HepG2 (cell line): ENCODE measurements around the gene BAG5. TPM values are rescaled to one million over a fixed set of nuclear protein-coding genes. Genes with fewer than 3 reads are reported as not detected.

Experiments used
- ATAC-seq: fragments of 200-7000 bp; cut with Tn5 transposase; 3 replicates; pipeline ENCODE4 v1.9.1; 2020; ENCODE audit warnings: mild to moderate bottlenecking, moderate library complexity
- BruUV-seq: library from RNA; stranded (reverse); fragments of 400-500 nt; replicated peaks from 2 replicates; lab custom pipeline; 2021; lab: Mats Ljungman, UMichigan
- CTCF ChIA-PET: fragments of 300-600 bp; formaldehyde crosslinking; extraction: SDS; loops from one replicate; lab custom pipeline; 2021; ENCODE audit warnings: low total read pairs, inconsistent platforms, low intra/inter-chr PET ratio; lab: Yijun Ruan, JAX
- POLR2A ChIA-PET: fragments of 350-600 bp; sonication (Branson Sonifier 250); formaldehyde crosslinking; loops from one replicate; lab custom pipeline; 2020; ENCODE audit warnings: antibody characterized with exemption, inconsistent platforms; lab: Yijun Ruan, JAX
- DNase-seq: peaks from one replicate; pipeline ENCODE4 v3.0.0-alpha.2; 2015; ENCODE audit warnings: low spot score
- FAIRE-seq: peaks from 3 replicates; lab custom pipeline; 2011; peaks lifted over from hg19 to GRCh38; lab: Jason Lieb, UNC
- H2AFZ ChIP-seq: one replicate; pipeline ENCODE4 v1.6.1; 2011; ENCODE audit warnings: low read length, inconsistent platforms
- H3K27ac ChIP-seq: fragments of 300-600 bp; 3 replicates; pipeline ENCODE4 v1.8.0; 2011; ENCODE audit warnings: mixed run types, mild to moderate bottlenecking, mixed read lengths, low read length, inconsistent platforms; ENCODE audit not compliant: insufficient read depth; ENCODE audit errors: extremely low read length
- H3K27me3 ChIP-seq, 2 experiments: fragments of 200-600 bp in 1 of 2; 2 replicates in 1 of 2; 3 replicates in 1 of 2; pipeline versions ENCODE4 v1.6.0 to v1.8.0; 2011; ENCODE audit warnings: low read length in 2 of 2, mild to moderate bottlenecking in 2 of 2, moderate library complexity in 2 of 2, inconsistent platforms in 1 of 2; ENCODE audit not compliant: insufficient read depth in 2 of 2, control insufficient read depth in 1 of 2
- H3K36me3 ChIP-seq, 2 experiments: fragments of 200-600 bp in 1 of 2; replicated peaks in 1 of 2; 2 replicates in 1 of 2; 3 replicates in 1 of 2; pipeline versions ENCODE4 v1.5.1 to v1.8.0; 2011; ENCODE audit warnings: low read length in 2 of 2, inconsistent platforms in 1 of 2; ENCODE audit not compliant: insufficient read depth in 2 of 2, control insufficient read depth in 1 of 2
- H3K4me1 ChIP-seq: 2 replicates; pipeline ENCODE4 v1.5.1; 2012; ENCODE audit warnings: low read length, inconsistent platforms; ENCODE audit not compliant: insufficient read depth
- H3K4me2 ChIP-seq: 2 replicates; pipeline ENCODE4 v1.6.0; 2011; ENCODE audit warnings: low read depth, low read length, inconsistent platforms
- H3K4me3 ChIP-seq, 3 experiments: fragments of 200-600 bp in 1 of 3; sonication (generic), shearing (Covaris generic) in 1 of 3; replicated peaks in 1 of 3; 2 replicates each; pipeline ENCODE4 v1.5.1; 2011 to 2016; ENCODE audit warnings: low read length in 3 of 3, inconsistent platforms in 2 of 3, low read depth in 2 of 3, mild to moderate bottlenecking in 2 of 3, control low read depth in 1 of 3, mixed read lengths in 1 of 3; ENCODE audit not compliant: insufficient read depth in 1 of 3
- H3K79me2 ChIP-seq: one replicate; pipeline ENCODE4 v1.6.1; 2011; ENCODE audit warnings: low read length, inconsistent platforms; ENCODE audit not compliant: insufficient read depth
- H3K9ac ChIP-seq: 2 replicates; pipeline ENCODE4 v1.6.0; 2011; ENCODE audit warnings: mild to moderate bottlenecking, low read depth, low read length, inconsistent platforms; ENCODE audit not compliant: insufficient read depth
- H3K9me3 ChIP-seq: 2 replicates; pipeline ENCODE4 v1.5.1; 2012; ENCODE audit warnings: mild to moderate bottlenecking, low read length
- H4K20me1 ChIP-seq: 2 replicates; pipeline ENCODE4 v1.6.0; 2011; ENCODE audit warnings: inconsistent platforms, mild to moderate bottlenecking, low read length, moderate library complexity; ENCODE audit not compliant: insufficient read depth
- FOSL2 ChIP-seq: sonication (generic); formaldehyde crosslinking; IDR thresholded peaks from 2 replicates; pipeline ENCODE4 v1.4.0; 2020; ENCODE audit warnings: missing genetic modification reagents
- ZFX ChIP-seq: sonication (generic); formaldehyde crosslinking; IDR thresholded peaks from 2 replicates; pipeline ENCODE4 v1.4.0; 2020; ENCODE audit warnings: mild to moderate bottlenecking, low read depth, missing genetic modification reagents, moderate library complexity
- ZHX2 ChIP-seq, 2 experiments: sonication (generic) in 1 of 2; formaldehyde crosslinking in 1 of 2; IDR thresholded peaks; 2 replicates each; pipeline versions ENCODE4 v1.6.1 to v1.9.0; 2014 to 2022; ENCODE audit warnings: antibody characterized with exemption in 1 of 2, borderline replicate concordance in 1 of 2, inconsistent platforms in 1 of 2, low read depth in 1 of 2, missing genetic modification reagents in 1 of 2
- ZSCAN20 ChIP-seq: sonication (generic); formaldehyde crosslinking; IDR thresholded peaks from 2 replicates; pipeline ENCODE4 v1.4.0; 2020; ENCODE audit warnings: missing genetic modification reagents, mild to moderate bottlenecking, borderline replicate concordance
- WGBS: methylation state at CpG from one replicate; pipeline ENCODE4 v1.1.6; 2017; ENCODE audit warnings: low lambda C conversion rate; 5-methylcytosine and 5-hydroxymethylcytosine counted together
- in situ Hi-C: cut with HindIII; loops from 2 replicates; pipeline ENCODE4 v1.10.0; 2017; ENCODE audit warnings: low pct_unique_long_range_greater_than_20kb; ENCODE audit not compliant: extremely low pct_ligation_motif_present
- intact Hi-C: fragments of 100-400 bp; cut with micrococcal nuclease; formaldehyde crosslinking; loops from one replicate; pipeline ENCODE4 v1.10.0; 2022; ENCODE audit not compliant: unreplicated experiment
- polyA plus RNA-seq, 8 experiments: library from polyadenylated mRNA; depleted of rRNA in 3 of 8; stranded (reverse) in 7 of 8; unstranded in 1 of 8; fragments of >200 nt; fragmentation: Illumina TruSeq in 4 of 8; extraction: Trizol in 4 of 8; gene quantifications; 2 replicates each; pipeline versions ENCODE4 v1.2.1 to v1.2.3, GENCODE V29; 2011 to 2016; ENCODE audit warnings: low read depth in 4 of 8, missing spikeins in 1 of 8, mixed read lengths in 1 of 8; ENCODE audit not compliant: insufficient read depth in 1 of 8
- total RNA-seq, 5 experiments: library from RNA; depleted of rRNA; stranded (reverse); fragments of >200 nt; fragmentation: Illumina TruSeq; extraction: Trizol; gene quantifications; 2 replicates each; pipeline ENCODE4 v1.2.3, GENCODE V29; 2016; ENCODE audit warnings: low read depth in 1 of 5
- TF ChIP-seq, protein P1 (sequence below): sonication (generic); formaldehyde crosslinking; IDR thresholded peaks from 2 replicates; pipeline ENCODE4 v1.4.0; 2020; ENCODE audit warnings: mild to moderate bottlenecking, missing genetic modification reagents
- TF ChIP-seq, protein P2 (sequence below): IDR thresholded peaks from 2 replicates; pipeline ENCODE4 v1.6.1; 2016; ENCODE audit warnings: mild to moderate bottlenecking, missing biosample characterization, missing genetic modification reagents
- TF ChIP-seq, protein P3 (sequence below): sonication (generic); formaldehyde crosslinking; IDR thresholded peaks from 2 replicates; pipeline ENCODE4 v1.8.0; 2022; ENCODE audit warnings: mild to moderate bottlenecking, missing genetic modification reagents; ENCODE audit not compliant: insufficient replicate concordance

The BAG5 gene
- total and polyA plus RNA-seq, 2 of the 13 experiments (the other 11 are each of a cell fraction or from before 2014, with no cell fraction given): 3.5 to 21.0 TPM

- no peak for TF ChIP-seq ZHX2 (IDR thresholded peaks at IDR 0.05; ENCODE audit: low read depth)
- TF ChIP-seq ZHX2 (CRISPR knock-in tag; IDR thresholded peaks at IDR 0.05; ENCODE audit: borderline replicate concordance): no peak
- TF ChIP-seq ZSCAN20 (CRISPR knock-in tag): no peak
Observed at GRCh38 chr14:103523575-103523954, 38.9 kb downstream of the BAG5 start (continued).

- WGBS: 57% methylated on average over 36 of the region's 107 CpGs
- no TSS peak for BruUV-seq
- CTCF ChIA-PET: no interaction called here
- POLR2A ChIA-PET: interaction anchor here (1.1 to 1.6 kb wide), 4 partner anchors 13 to 27 kb away, joined by 3 to 9 read pairs (median 5); no protein-coding TSS in a partner anchor
- no peaks in the 10 kb centered on the region for H3K9me3 ChIP-seq
- ATAC-seq (peak; percentile 8), FAIRE-seq (no peak), DNase-seq (no peak)
- H3K79me2 ChIP-seq: peaks cover 7% of the 10 kb centered on the region
- intact Hi-C loops (no loop called here), in situ Hi-C loops (no loop called here)
- H2AFZ ChIP-seq: no peak within 1 kb of the TSS
- H3K4me2 ChIP-seq: peak within 1 kb of the TSS; percentile 85
- H3K4me3 ChIP-seq: peak within 1 kb of the TSS; percentile 68 to 81 (median 70); a peak in 5 of 6 replicates
- H3K9ac ChIP-seq: peak within 1 kb of the TSS; percentile 73
- no peaks in the 10 kb centered on the region for H4K20me1 ChIP-seq
- H3K36me3 ChIP-seq: peaks cover 0 to 10% of the 10 kb centered on the region in 2 experiments; a peak in 3 of 5 replicates
- no peaks in the 10 kb centered on the region for H3K27me3 ChIP-seq
- peaks cover 66% of the 10 kb centered on the region for H3K4me1 ChIP-seq
- peak within 1 kb of the TSS; percentile 39 for H3K27ac ChIP-seq
- TF ChIP-seq, protein P1, sequence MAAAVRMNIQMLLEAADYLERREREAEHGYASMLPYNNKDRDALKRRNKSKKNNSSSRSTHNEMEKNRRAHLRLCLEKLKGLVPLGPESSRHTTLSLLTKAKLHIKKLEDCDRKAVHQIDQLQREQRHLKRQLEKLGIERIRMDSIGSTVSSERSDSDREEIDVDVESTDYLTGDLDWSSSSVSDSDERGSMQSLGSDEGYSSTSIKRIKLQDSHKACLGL (CRISPR knock-in tag): peak; percentile 34; the same call in 1 of the 2 replicates
- TF ChIP-seq ZFX (CRISPR knock-in tag): 0 out of 2 replicates have a peak, but pooled peaks have one; percentile 12
- TF ChIP-seq, protein P2, sequence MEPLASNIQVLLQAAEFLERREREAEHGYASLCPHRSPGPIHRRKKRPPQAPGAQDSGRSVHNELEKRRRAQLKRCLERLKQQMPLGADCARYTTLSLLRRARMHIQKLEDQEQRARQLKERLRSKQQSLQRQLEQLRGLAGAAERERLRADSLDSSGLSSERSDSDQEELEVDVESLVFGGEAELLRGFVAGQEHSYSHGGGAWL (CRISPR knock-in tag): no peak
- TF ChIP-seq, protein P3, sequence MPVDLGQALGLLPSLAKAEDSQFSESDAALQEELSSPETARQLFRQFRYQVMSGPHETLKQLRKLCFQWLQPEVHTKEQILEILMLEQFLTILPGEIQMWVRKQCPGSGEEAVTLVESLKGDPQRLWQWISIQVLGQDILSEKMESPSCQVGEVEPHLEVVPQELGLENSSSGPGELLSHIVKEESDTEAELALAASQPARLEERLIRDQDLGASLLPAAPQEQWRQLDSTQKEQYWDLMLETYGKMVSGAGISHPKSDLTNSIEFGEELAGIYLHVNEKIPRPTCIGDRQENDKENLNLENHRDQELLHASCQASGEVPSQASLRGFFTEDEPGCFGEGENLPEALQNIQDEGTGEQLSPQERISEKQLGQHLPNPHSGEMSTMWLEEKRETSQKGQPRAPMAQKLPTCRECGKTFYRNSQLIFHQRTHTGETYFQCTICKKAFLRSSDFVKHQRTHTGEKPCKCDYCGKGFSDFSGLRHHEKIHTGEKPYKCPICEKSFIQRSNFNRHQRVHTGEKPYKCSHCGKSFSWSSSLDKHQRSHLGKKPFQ (CRISPR knock-in tag): peak; percentile 24
- no peak for TF ChIP-seq FOSL2 (CRISPR knock-in tag)
Observed at GRCh38 chr14:103522649-103523574, 39.5 kb downstream of the BAG5 start, which contains the start of gene CKB. TSS of gene CKB (minus strand) at chr14:103522830. CDS start at chr14:103522493, 337 bp downstream.
